ENCODE data around the gene NCAM1.

The NCAM1 gene

GRCh38 chr11:113247221-113247620 lies 286.0 kb downstream of the NCAM1 start:
- no peak for DNase-seq (ENCODE audit: low read depth)
- H3K4me3 ChIP-seq (ENCODE audit: low read length): no peak overlapping the region
- TF ChIP-seq CTCF (conservative IDR thresholded peaks at IDR 0.05; ENCODE audit: low read depth, low read length): no peak

GRCh38 chr11:113247966-113248365 lies 286.7 kb downstream of the NCAM1 start:
- TF ChIP-seq CTCF (conservative IDR thresholded peaks at IDR 0.05; ENCODE audit: low read depth, low read length): no peak
- H3K4me3 ChIP-seq (ENCODE audit: low read length): no peak overlapping the region
- DNase-seq (ENCODE audit: low read depth): no peak

GRCh38 chr11:113248702-113249490 lies 287.7 kb downstream of the NCAM1 start:
- no peak for DNase-seq (ENCODE audit: low read depth)
- no peak overlapping the region for H3K4me3 ChIP-seq (ENCODE audit: low read length)
- no peak for TF ChIP-seq CTCF (conservative IDR thresholded peaks at IDR 0.05; ENCODE audit: low read depth, low read length)

- peak; percentile 35 for TF ChIP-seq CTCF (conservative IDR thresholded peaks at IDR 0.05; ENCODE audit: low read depth, low read length)
- DNase-seq (ENCODE audit: low read depth): no peak
- H3K4me3 ChIP-seq (ENCODE audit: low read length): no peak overlapping the region
These were observed 288.2 kb downstream of the NCAM1 start for GRCh38 chr11:113249491-113249763.

- H3K4me3 ChIP-seq (ENCODE audit: low read length): no peak overlapping the region
- TF ChIP-seq CTCF (conservative IDR thresholded peaks at IDR 0.05; ENCODE audit: low read depth, low read length): no peak
- no peak for DNase-seq (ENCODE audit: low read depth)
These were observed 288.6 kb downstream of the NCAM1 start for GRCh38 chr11:113249786-113250185.

- DNase-seq (ENCODE audit: low read depth): no peak
- H3K4me3 ChIP-seq (ENCODE audit: low read length): no peak overlapping the region
- no peak for TF ChIP-seq CTCF (conservative IDR thresholded peaks at IDR 0.05; ENCODE audit: low read depth, low read length)
These were observed 290.1 kb downstream of the NCAM1 start for GRCh38 chr11:113251281-113251680.

GRCh38 chr11:113253406-113253805 lies 292.2 kb downstream of the NCAM1 start:
- no peak for TF ChIP-seq CTCF (conservative IDR thresholded peaks at IDR 0.05; ENCODE audit: low read depth, low read length)
- no peak overlapping the region for H3K4me3 ChIP-seq (ENCODE audit: low read length)
- no peak for DNase-seq (ENCODE audit: low read depth)
